ENCODE data around the gene PTGIS.
A peak's percentile ranks its signal among the peaks of the same experiment; 100 is the strongest.
"Not testable (repeated sequence)": the region's sequence is repeated elsewhere in the genome, so short reads cannot be mapped to it uniquely, and the experiment has no call there.

PTGIS gene

GRCh38 chr20:49567421-49568277 lies at the start of gene PTGIS:
PTGIS (minus strand) TSS chr20:49568137; CDS start chr20:49568116, 21 bp downstream.
- peaks cover 18% of the 10 kb centered on the region for H3K4me1 ChIP-seq (ENCODE audit: insufficient read depth, low read length)
- H3K9me3 ChIP-seq (ENCODE audit: control insufficient read depth, insufficient read depth, low read length): no peaks in the 10 kb centered on the region
- no peaks in the 10 kb centered on the region for H3K36me3 ChIP-seq (ENCODE audit: insufficient read depth, low read length)
- peak within 1 kb of the TSS; percentile 71 for H3K9ac ChIP-seq (ENCODE audit: low read depth, low read length)

GRCh38 chr20:49617394-49617793 lies 49.5 kb upstream of the PTGIS start:
- not testable (repeated sequence) for H3K36me3 ChIP-seq (ENCODE audit: insufficient read depth, low read length); H3K4me1 ChIP-seq (ENCODE audit: insufficient read depth, low read length); H3K9me3 ChIP-seq (ENCODE audit: control insufficient read depth, insufficient read depth, low read length); H3K9ac ChIP-seq (ENCODE audit: low read depth, low read length)

GRCh38 chr20:49616154-49617007 lies 48.4 kb upstream of the PTGIS start:
- Histone ChIP-seq H3K4me1 (ENCODE audit: insufficient read depth, low read length) (no peaks in the 10 kb centered on the region), H3K9me3 (ENCODE audit: control insufficient read depth, insufficient read depth, low read length) (no peaks in the 10 kb centered on the region), H3K9ac (ENCODE audit: low read depth, low read length) (no peak overlapping the region), H3K36me3 (ENCODE audit: insufficient read depth, low read length) (no peaks in the 10 kb centered on the region)

GRCh38 chr20:49615401-49616153 lies 47.6 kb upstream of the PTGIS start:
- Histone ChIP-seq H3K36me3 (ENCODE audit: insufficient read depth, low read length) (no peaks in the 10 kb centered on the region), H3K9ac (ENCODE audit: low read depth, low read length) (no peak overlapping the region), H3K4me1 (ENCODE audit: insufficient read depth, low read length) (no peaks in the 10 kb centered on the region), H3K9me3 (ENCODE audit: control insufficient read depth, insufficient read depth, low read length) (no peaks in the 10 kb centered on the region)

GRCh38 chr20:49615051-49615400 lies 47.1 kb upstream of the PTGIS start:
- not testable (repeated sequence) for H3K36me3 ChIP-seq (ENCODE audit: insufficient read depth, low read length); H3K4me1 ChIP-seq (ENCODE audit: insufficient read depth, low read length); H3K9me3 ChIP-seq (ENCODE audit: control insufficient read depth, insufficient read depth, low read length); H3K9ac ChIP-seq (ENCODE audit: low read depth, low read length)

GRCh38 chr20:49614338-49615050 lies 46.6 kb upstream of the PTGIS start:
- Histone ChIP-seq H3K9ac (ENCODE audit: low read depth, low read length) (no peak overlapping the region), H3K36me3 (ENCODE audit: insufficient read depth, low read length) (no peaks in the 10 kb centered on the region), H3K4me1 (ENCODE audit: insufficient read depth, low read length) (no peaks in the 10 kb centered on the region), H3K9me3 (ENCODE audit: control insufficient read depth, insufficient read depth, low read length) (no peaks in the 10 kb centered on the region)

- H3K36me3 ChIP-seq (ENCODE audit: insufficient read depth, low read length): no peaks in the 10 kb centered on the region
These were observed 44.3 kb upstream of the PTGIS start for GRCh38 chr20:49612127-49612738.

GRCh38 chr20:49611539-49612126 lies 43.7 kb upstream of the PTGIS start:
- H3K9me3 ChIP-seq (ENCODE audit: control insufficient read depth, insufficient read depth, low read length); H3K36me3 ChIP-seq (ENCODE audit: insufficient read depth, low read length); H3K4me1 ChIP-seq (ENCODE audit: insufficient read depth, low read length); H3K9ac ChIP-seq (ENCODE audit: low read depth, low read length): not testable (repeated sequence)

More at GRCh38 chr20:49612127-49612738, 44.3 kb upstream of the PTGIS start:
- no peaks in the 10 kb centered on the region for H3K4me1 ChIP-seq (ENCODE audit: insufficient read depth, low read length)
- no peaks in the 10 kb centered on the region for H3K9me3 ChIP-seq (ENCODE audit: control insufficient read depth, insufficient read depth, low read length)
- no peak overlapping the region for H3K9ac ChIP-seq (ENCODE audit: low read depth, low read length)

- H3K9ac ChIP-seq (ENCODE audit: low read depth, low read length): peak overlapping the region; percentile 30; the same call in 1 of the 2 replicates
- no peaks in the 10 kb centered on the region for H3K36me3 ChIP-seq (ENCODE audit: insufficient read depth, low read length)
- H3K9me3 ChIP-seq (ENCODE audit: control insufficient read depth, insufficient read depth, low read length): no peaks in the 10 kb centered on the region
- H3K4me1 ChIP-seq (ENCODE audit: insufficient read depth, low read length): no peaks in the 10 kb centered on the region
These were observed 43.0 kb upstream of the PTGIS start for GRCh38 chr20:49610691-49611538.

- H3K9me3 ChIP-seq (ENCODE audit: control insufficient read depth, insufficient read depth, low read length): no peaks in the 10 kb centered on the region
- no peaks in the 10 kb centered on the region for H3K4me1 ChIP-seq (ENCODE audit: insufficient read depth, low read length)
- no peak overlapping the region for H3K9ac ChIP-seq (ENCODE audit: low read depth, low read length)
- H3K36me3 ChIP-seq (ENCODE audit: insufficient read depth, low read length): no peaks in the 10 kb centered on the region
These were observed 41.1 kb upstream of the PTGIS start for GRCh38 chr20:49608752-49609670.

GRCh38 chr20:49607568-49607967 lies 39.6 kb upstream of the PTGIS start:
- Histone ChIP-seq H3K9me3 (ENCODE audit: control insufficient read depth, insufficient read depth, low read length) (no peaks in the 10 kb centered on the region), H3K9ac (ENCODE audit: low read depth, low read length) (no peak overlapping the region), H3K4me1 (ENCODE audit: insufficient read depth, low read length) (no peaks in the 10 kb centered on the region), H3K36me3 (ENCODE audit: insufficient read depth, low read length) (no peaks in the 10 kb centered on the region)

GRCh38 chr20:49603209-49603627 lies 35.3 kb upstream of the PTGIS start:
- Histone ChIP-seq H3K4me1 (ENCODE audit: insufficient read depth, low read length) (no peaks in the 10 kb centered on the region), H3K9me3 (ENCODE audit: control insufficient read depth, insufficient read depth, low read length) (no peaks in the 10 kb centered on the region), H3K9ac (ENCODE audit: low read depth, low read length) (no peak overlapping the region), H3K36me3 (ENCODE audit: insufficient read depth, low read length) (no peaks in the 10 kb centered on the region)
